GM15510 (cell line): ENCODE measurements around the gene AK8.

Source experiments
- POLR2A ChIP-seq: IDR thresholded peaks from 3 replicates; pipeline ENCODE4 v1.6.1; 2011; ENCODE audit warnings: borderline replicate concordance; ENCODE audit not compliant: insufficient read length; ENCODE audit errors: extremely low read depth

AK8 gene

GRCh38 chr9:132877824-132878694 lies at the start of gene AK8:
AK8 (minus strand) TSS chr9:132878284; CDS start chr9:132878255, 29 bp downstream.
- TF ChIP-seq POLR2A: peak; percentile 59

DNA sequence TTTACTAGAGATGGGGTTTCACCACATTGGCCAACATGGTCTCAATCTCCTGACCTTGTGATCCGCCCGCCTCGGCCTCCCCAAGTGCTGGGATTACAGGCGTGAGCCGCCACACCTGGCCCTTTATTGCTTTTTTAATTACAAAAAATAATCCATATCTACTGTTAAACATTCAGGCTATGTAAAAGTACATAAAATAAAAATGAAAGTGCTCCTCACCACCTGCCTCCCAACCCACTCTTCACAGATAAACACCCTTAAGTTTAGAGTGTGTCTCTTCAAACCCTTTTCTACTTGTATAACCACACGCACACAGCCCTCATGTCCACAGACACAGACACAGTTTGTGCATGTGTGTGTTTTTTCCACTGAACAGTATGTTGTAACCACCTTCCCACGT lies 49.6 kb upstream of the AK8 start:
- no peak for TF ChIP-seq POLR2A

GRCh38 chr9:132923346-132923902 lies 45.3 kb upstream of the AK8 start:
- no peak for TF ChIP-seq POLR2A

GRCh38 chr9:132919614-132920268 lies 41.7 kb upstream of the AK8 start:
- TF ChIP-seq POLR2A: no peak

DNA sequence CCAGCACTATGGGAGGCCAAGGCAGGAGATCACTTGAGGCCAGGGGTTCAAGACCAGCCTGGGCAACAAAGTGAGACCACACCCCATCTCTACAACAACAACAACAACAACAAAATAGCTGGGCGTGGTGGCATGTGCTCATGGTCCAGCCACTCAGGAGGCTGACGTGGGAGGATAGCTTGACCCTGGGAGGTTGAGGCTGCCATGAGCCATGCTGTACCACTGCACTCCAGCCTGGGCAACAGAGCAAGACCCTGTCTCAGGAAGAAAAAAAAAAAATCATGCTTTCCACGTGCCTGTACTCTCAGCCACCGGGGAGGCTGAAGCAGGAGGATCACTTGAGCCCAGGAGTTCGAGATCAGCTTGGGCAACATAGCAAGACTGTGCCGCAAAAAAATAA lies 36.8 kb upstream of the AK8 start:
- no peak for TF ChIP-seq POLR2A

GRCh38 chr9:132912131-132912530 lies 34.0 kb upstream of the AK8 start:
- no peak for TF ChIP-seq POLR2A

- TF ChIP-seq POLR2A: no peak
Observed at GRCh38 chr9:132910376-132910775, 32.3 kb upstream of the AK8 start.

DNA sequence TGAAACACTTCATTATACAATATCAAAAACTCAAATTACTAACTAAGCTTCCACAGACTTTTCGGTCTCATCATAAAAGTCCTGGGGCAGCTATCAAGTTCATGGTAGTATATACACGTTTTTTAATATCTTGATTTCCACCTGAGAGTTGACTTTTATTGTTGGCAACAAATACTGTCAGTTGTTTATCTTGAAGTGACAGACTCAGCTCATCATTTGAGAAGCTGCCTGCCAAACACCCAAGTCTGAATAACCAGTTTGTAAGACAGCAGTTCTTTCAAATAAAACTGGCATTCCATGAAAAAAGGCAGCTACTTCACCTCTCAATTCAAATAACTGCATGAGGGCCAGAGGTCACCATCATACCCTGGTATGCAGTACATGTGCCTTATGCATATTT lies 31.2 kb upstream of the AK8 start:
- no peak for TF ChIP-seq POLR2A

GRCh38 chr9:132908635-132909034 lies 30.6 kb upstream of the AK8 start:
- TF ChIP-seq POLR2A: no peak

GRCh38 chr9:132905726-132906125 lies 27.6 kb upstream of the AK8 start:
- TF ChIP-seq POLR2A: no peak

DNA sequence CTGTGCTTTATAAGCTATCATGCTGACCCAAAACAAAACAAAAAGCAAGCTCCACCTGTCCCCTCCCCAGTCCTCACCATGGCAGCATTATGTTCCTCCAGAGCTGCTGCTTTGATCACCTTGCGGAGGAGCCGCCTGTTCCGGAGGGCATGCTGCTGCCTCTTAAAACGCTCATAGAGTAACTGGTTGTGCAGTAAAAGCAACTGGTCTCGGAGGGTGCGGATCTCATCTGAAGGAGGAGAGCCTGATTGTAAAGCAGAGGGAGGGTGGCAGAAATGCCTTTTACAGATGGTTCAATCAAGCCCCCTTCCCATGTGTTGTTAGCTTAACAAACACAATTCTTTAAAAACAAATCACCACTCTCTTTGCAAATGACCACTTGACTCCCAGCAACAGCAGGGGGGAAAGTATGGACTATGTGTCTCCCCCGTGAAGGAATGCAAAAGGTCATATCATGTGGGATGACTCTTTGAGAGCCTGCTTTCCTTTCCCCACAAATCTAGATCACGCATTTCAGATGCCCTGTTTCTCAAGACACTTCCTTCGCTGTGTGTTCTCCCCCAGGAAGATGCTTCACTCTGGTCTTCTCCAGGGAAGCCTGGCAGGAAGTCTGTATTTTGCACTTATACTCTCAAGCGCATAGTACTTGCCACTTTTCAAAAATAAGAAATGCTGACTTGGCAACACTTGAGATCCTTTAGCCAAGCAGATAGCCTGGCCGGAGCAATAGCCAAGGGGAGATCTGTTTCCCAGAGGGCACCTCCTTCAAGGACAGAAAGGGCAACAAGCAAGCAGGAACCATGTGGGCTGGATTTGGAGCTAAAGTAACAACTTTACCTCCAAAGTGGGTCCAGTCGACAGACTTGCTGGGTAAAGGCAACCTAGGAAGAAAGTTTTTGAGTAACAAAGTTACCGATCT lies 25.7 kb upstream of the AK8 start:
- TF ChIP-seq POLR2A: no peak

- TF ChIP-seq POLR2A: no peak
Observed at GRCh38 chr9:132901858-132902831, 24.1 kb upstream of the AK8 start.

DNA sequence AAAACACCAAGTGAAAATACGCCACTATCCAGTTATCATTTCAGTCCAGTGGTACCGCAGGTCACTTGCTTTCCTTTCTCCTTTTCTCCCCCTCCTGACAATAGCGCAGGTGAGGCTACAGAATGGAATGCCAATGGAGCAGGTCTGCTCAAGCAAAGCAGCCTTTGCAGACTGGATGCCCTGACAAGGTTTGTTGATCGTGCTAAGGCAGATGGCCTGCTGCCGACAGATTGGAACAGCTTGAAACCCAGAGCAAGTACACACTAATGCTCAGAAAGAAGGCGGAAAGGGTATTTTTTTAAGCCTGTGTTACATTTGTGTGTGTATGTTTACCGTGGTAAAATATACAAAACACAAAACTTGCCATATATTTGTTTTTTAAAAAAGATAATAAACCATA lies 20.0 kb upstream of the AK8 start:
- TF ChIP-seq POLR2A: no peak
